Fibroblast of lung (primary cell): ENCODE measurements around the gene SLCO1C1. TPM values are rescaled to one million over a fixed set of nuclear protein-coding genes. Genes with fewer than 3 reads are reported as not detected.

Experiments used
- DNase-seq, 2 donors: peaks; one replicate each; pipeline versions ENCODE4 v3.0.0 to v3.0.0-alpha.2; 2010; ENCODE audit warnings: low read depth in 2 of 2
- H2AFZ ChIP-seq: 2 replicates; pipeline ENCODE4 v1.5.1; 2012; ENCODE audit warnings: low read length, control low read depth, inconsistent platforms
- H3K27ac ChIP-seq: 2 replicates; pipeline ENCODE4 v1.5.1; 2011; ENCODE audit warnings: low read length, control low read depth; ENCODE audit not compliant: insufficient read depth
- H3K27me3 ChIP-seq: 2 replicates; pipeline ENCODE4 v1.5.1; 2011; ENCODE audit warnings: mild to moderate bottlenecking, low read length; ENCODE audit not compliant: control insufficient read depth, insufficient read depth
- H3K36me3 ChIP-seq: 2 replicates; pipeline ENCODE4 v1.5.1; 2011; ENCODE audit warnings: low read length; ENCODE audit not compliant: control insufficient read depth, insufficient read depth
- H3K4me1 ChIP-seq: 2 replicates; pipeline ENCODE4 v1.5.1; 2011; ENCODE audit warnings: low read length; ENCODE audit not compliant: control insufficient read depth, insufficient read depth; ENCODE audit errors: extremely low read depth
- H3K4me2 ChIP-seq: 2 replicates; pipeline ENCODE4 v1.5.1; 2011; ENCODE audit warnings: low read length, control low read depth; ENCODE audit not compliant: insufficient read depth; ENCODE audit errors: extremely low read depth
- H3K4me3 ChIP-seq, 4 experiments: fragments of 200-600 bp in 1 of 4; sonication (generic) in 1 of 4; replicated peaks in 1 of 4; 2 replicates each; pipeline ENCODE4 v1.5.1; 2011 to 2016; ENCODE audit warnings: low read length in 4 of 4, low read depth in 3 of 4, mild to moderate bottlenecking in 3 of 4, control low read depth in 2 of 4, inconsistent platforms in 1 of 4, mixed read lengths in 1 of 4; ENCODE audit not compliant: insufficient read depth in 1 of 4; ENCODE audit errors: control extremely low read depth in 1 of 4
- H3K79me2 ChIP-seq: 2 replicates; pipeline ENCODE4 v1.5.1; 2012; ENCODE audit warnings: mild to moderate bottlenecking, low read length, inconsistent platforms; ENCODE audit not compliant: control insufficient read depth, insufficient read depth
- H3K9ac ChIP-seq: 2 replicates; pipeline ENCODE4 v1.5.1; 2011; ENCODE audit warnings: mild to moderate bottlenecking, low read length, control low read depth; ENCODE audit not compliant: insufficient read depth
- H3K9me3 ChIP-seq: 2 replicates; pipeline ENCODE4 v1.5.1; 2012; ENCODE audit warnings: low read depth, low read length; ENCODE audit not compliant: control insufficient read depth, insufficient read depth
- H4K20me1 ChIP-seq: 2 replicates; pipeline ENCODE4 v1.5.1; 2011; ENCODE audit warnings: low read length; ENCODE audit not compliant: control insufficient read depth, insufficient read depth; ENCODE audit errors: extremely low read depth
- EZH2 ChIP-seq: IDR thresholded peaks from 2 replicates; pipeline ENCODE4 v1.5.1; 2012; ENCODE audit warnings: low read length, control low read depth, mild to moderate bottlenecking; ENCODE audit errors: missing control alignments
- polyA plus RNA-seq, 2 donors: library from polyadenylated mRNA; depleted of rRNA in 1 of 2; stranded (reverse) in 1 of 2; unstranded in 1 of 2; fragments of >200 nt; gene quantifications; 2 replicates each; pipeline ENCODE4 v1.2.1, GENCODE V29; 2011 to 2012; ENCODE audit warnings: missing spikeins in 1 of 2
- total RNA-seq: library from RNA; depleted of rRNA; stranded (reverse); fragments of >200 nt; gene quantifications from 2 replicates; pipeline ENCODE4 v1.2.1, GENCODE V29; 2014
- TF ChIP-seq, protein P1 (sequence below), 2 donors: IDR thresholded peaks in 1 of 2; conservative IDR thresholded peaks in 1 of 2; 1 replicate in 1 of 2; 2 replicates in 1 of 2; pipeline ENCODE4 v1.5.1; 2011 to 2012; ENCODE audit warnings: low read length in 2 of 2, control low read depth in 1 of 2, inconsistent platforms in 1 of 2, low read depth in 1 of 2, mild to moderate bottlenecking in 1 of 2

SLCO1C1 gene
- total and polyA plus RNA-seq, 2 donors (not counting 1 experiment from before 2014, with no cell fraction given), result not detected

DNA sequence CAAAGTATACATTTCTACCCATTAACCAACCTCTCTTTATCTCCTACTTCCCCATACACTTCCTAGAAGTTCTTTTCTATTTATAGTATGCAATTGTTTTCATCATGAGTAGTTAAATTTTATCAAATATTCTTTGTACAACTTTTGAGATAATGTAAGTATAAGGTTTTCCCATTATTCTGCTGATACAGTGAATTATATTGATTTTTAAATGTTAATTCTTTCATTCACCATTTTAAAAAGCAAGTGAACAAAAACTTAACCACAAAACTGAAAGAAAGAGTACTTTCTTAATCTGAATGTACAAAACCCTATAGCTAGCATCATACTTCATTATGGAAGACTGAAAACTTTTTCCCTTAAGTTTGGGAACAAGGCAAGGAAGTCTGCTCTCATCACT is 105.9 kb downstream of the SLCO1C1 start:
- Histone ChIP-seq H3K36me3 (no peaks in the 10 kb centered on the region), H3K27me3 (no peaks in the 10 kb centered on the region), H4K20me1 (no peaks in the 10 kb centered on the region), H3K4me1 (no peaks in the 10 kb centered on the region), H3K4me2 (no peak overlapping the region), H3K79me2 (no peaks in the 10 kb centered on the region), H3K9ac (no peak overlapping the region), H3K4me3 (no peak overlapping the region), H3K27ac (no peak overlapping the region), H2AFZ (no peak overlapping the region), H3K9me3 (no peaks in the 10 kb centered on the region)
- TF ChIP-seq, protein P1, sequence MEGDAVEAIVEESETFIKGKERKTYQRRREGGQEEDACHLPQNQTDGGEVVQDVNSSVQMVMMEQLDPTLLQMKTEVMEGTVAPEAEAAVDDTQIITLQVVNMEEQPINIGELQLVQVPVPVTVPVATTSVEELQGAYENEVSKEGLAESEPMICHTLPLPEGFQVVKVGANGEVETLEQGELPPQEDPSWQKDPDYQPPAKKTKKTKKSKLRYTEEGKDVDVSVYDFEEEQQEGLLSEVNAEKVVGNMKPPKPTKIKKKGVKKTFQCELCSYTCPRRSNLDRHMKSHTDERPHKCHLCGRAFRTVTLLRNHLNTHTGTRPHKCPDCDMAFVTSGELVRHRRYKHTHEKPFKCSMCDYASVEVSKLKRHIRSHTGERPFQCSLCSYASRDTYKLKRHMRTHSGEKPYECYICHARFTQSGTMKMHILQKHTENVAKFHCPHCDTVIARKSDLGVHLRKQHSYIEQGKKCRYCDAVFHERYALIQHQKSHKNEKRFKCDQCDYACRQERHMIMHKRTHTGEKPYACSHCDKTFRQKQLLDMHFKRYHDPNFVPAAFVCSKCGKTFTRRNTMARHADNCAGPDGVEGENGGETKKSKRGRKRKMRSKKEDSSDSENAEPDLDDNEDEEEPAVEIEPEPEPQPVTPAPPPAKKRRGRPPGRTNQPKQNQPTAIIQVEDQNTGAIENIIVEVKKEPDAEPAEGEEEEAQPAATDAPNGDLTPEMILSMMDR (conservative IDR thresholded peaks at IDR 0.05 in 1 of 2, IDR thresholded peaks at IDR 0.05 in 1 of 2; ENCODE audit: low read depth in 1 of 2, low read length in 2 of 2), result no peak
- TF ChIP-seq EZH2, result no peak
- DNase-seq, result no peak

Other genes with a start within 250 kb of the SLCO1C1 start
- gene SLCO1B3, start 115.4 kb downstream of the SLCO1C1 start, total RNA-seq, result not detected in 2 replicates
- not detected in 2 replicates for gene SLCO1B3, start 115.4 kb downstream of the SLCO1C1 start, polyA plus RNA-seq